HG03064 (cell line): ENCODE data around the gene HLF.

Source experiments
- ATAC-seq: cut with Tn5 transposase; IDR thresholded peaks from one replicate; pipeline ENCODE4 v1.9.1; 2021; ENCODE audit warnings: low read depth; ENCODE audit not compliant: unreplicated experiment

The HLF gene

DNA sequence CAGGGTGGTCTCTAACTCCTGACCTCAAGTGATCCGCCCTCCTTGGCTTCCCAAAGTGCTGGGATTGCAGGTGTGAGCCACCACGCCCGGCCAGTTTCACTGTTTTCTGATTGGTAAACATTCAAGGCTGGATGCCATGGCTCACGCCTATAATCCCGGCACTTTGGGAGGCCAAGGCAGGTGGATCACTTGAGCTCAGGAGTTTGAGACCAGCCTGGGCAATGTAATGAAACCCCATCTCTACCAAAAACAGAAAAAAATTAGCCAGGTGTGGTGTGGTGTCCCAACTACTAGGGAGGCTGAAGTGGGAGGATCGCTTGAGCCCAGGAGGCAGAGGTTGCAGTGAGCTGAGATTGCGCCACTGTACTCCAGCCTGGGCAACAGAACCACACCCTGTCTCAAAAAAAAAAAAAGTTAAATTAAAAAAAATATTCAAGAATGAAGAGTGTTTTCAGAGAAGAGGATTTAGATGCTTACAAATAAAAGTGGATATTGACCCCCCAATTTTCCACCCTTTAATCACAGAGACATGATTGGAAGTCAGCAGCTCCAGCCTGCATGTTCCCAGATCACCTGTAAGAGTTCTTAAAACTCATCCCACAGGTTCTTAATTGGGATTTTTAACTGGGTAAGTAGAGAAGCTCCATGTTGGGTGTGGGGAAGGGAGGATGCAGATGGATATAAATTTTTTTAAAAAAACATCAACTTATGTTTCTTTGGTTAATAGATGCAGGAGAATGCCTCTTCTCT, 23.8 kb downstream of the HLF start:
- no peak for ATAC-seq

DNA sequence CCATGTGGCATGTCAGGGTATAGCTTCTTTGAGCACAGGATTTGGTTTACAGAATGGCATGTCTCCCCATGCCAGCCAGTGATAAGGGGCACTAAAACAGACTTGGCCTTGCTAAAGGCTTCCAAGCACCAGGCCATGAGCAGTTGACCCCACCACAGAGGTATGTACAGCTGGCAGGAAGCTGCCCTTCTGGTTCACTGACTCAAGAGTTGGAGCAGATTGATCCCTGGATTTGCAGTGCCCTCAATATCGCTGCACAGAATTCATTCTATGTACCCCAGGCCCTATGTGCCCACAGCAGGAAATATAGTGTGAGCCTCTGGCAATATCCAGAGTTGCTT, 24.3 kb downstream of the HLF start:
- ATAC-seq: no peak

DNA sequence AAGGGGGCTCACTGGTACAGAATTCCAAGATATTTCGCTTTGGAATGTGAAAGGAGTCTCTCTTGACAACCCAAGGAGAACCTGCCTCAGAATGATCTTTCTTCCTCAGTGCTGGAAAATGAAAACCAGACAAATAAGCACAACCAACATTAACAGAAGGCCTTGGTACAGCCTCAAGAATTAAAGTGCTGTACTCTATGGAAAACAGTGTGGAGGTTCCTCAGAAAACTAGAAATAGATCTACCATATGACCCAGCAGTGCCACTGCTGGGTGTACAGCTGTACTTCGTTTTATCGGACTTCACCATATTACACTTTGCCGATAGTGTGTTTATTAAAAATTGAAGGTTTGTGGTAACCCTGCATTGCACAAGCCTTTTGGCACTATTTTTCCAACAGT, 25.2 kb downstream of the HLF start:
- ATAC-seq: no peak

DNA sequence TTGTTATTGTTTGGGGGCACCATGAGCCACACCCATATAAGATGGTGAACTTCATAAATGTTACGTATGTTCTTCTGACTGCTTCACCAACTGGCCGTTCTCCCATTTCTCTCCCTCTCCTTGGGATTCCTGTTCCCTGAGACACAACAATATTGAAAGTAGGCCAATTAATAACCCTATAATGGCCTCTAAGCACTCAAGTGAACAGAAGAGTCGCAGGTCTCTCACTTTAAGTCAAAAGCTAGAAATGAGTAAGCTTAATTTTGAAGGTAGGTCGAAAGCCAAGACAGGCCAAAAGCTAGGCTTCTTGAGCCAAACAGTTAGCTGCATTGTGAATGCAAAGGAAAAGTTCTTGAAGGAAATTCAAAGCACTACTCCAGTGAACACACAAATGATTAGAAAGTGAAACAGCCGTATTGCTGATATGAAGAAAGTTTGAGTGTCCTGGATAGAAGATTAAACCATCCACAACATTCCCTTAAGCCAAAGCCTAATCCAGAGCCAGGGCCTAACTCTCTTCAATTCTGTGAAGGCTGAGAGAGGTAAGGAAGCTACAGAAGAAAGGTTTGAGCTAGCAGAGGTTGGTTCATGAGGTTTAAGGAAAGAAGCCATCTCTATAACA, 25.8 kb downstream of the HLF start:
- no peak for ATAC-seq

DNA sequence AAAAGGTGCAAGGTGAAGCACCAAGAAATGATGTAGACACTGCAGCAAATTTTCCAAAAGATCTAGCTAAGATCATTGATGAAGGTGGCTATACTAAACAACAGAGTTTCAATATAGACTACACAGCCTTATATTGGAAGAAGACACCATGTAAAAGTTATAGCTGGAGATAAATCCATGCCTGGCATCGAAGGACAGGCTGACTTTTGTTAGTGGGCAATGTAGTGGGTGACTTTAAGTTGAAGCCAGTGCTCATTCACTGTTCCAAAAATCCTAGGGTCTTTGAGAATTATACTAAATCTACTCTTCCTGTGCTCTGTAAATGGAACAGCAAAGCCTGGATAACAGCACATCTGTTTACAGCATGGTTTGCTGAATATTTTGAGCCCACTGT, 26.4 kb downstream of the HLF start:
- no peak for ATAC-seq

DNA sequence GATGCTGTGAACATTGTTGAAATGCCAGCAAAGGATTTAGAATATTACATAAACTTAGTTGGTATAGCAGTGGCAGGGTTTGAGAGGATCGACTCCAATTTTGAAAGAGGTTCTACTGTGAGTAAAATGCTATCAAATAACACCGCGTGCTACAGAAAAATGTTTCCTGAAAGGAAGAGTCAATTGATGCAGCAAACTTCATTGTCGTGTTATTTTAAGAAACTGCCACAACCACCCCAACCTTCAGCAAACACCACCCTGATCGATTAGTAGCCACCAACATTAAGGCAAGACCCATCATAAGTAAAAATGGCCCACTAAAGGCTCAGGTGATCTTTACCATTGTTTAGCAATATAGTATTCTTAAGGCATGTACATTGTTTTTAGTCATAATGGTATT, 27.3 kb downstream of the HLF start:
- no peak for ATAC-seq

DNA sequence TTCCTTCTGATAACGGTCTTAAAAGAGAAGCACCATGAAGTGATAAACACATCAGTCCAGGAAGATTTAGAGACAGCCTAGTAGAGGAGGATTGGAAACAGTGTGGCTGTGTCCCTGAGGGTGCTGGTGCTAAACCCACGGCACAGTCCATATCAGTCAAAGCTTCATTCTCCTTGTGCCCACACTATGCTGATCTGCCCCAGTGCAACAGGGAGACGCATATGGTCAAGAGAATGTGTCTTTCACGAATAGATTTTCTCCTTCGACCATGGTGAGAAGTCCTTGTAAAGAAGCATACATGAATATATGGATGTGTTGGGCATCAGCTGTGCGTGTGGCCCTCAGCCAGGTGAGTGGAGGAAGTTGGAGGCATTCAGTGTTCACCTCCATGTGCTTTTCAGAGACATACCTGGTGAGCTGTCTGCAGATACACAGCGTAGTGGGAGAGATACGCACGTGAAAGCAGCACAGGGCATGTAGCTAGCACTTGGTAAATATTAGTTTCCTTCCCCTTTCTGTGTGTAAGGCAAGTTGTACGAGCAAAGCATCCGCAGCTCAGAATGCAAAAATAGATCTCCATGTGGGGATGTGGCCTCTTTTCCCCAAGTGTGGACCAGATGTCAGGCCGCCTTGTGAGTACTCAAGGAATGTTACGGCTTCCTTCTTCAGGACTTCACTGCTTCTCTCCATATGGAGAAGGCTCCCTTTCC, 29.4 kb downstream of the HLF start:
- ATAC-seq: no peak

DNA sequence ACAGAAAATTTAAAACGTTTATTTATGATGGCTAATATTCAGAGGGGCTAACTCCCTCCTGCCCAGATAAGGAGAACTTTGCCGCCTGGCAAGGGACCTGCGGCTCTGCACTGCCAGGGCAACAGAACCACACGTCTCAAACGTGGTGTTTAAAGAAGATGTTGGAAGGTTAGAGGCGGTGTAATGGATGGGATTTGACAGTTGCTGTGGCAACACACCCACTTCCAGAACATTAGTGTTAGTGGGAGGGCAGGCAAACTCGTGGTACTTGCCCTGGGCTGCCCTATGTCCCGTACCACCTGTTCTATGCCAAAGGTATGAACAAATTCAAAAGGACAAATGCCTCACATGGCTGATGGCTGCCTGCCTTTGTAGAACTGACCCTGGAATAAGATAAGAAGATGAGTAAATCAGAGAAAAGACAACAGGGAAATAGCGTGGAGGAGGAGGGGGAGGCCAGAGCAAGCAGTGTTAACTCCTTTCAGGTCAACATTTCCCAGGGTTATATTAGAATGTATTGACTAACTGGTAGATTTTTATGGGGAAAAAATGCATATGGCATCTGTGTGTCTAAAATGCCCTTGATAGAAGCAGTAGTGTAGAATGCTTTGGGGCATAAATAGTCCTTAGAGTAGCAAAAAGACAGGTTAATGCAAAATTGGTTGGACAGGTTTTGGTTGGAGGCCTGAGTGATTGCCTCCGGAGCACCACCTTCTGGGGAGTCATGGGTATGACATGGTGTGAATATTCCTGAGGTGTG, 30.8 kb downstream of the HLF start:
- ATAC-seq: peak; percentile 67

DNA sequence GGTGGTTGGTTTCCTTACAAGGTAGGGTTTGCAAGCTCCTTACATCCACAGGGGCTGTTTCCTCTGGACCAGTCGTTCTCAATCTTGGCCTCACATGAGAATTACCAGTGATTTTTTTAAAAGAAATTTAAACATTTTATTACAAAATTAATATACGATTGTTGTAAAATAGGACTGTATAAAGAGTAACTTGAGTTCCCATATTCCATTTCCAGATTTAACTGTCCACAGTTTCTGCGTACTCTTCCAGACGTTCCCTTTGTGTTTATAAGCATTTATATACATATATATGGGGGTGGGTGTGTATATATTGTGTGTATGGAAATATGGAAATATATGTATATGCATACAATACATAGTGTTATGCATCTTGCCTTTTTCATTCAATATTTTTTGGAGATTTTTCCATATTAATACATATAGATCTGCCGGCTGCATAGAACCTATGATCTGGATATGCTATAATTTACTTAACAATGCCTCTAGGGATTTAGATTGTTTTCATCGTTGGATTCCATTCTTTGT, 31.5 kb downstream of the HLF start:
- ATAC-seq: no peak

DNA sequence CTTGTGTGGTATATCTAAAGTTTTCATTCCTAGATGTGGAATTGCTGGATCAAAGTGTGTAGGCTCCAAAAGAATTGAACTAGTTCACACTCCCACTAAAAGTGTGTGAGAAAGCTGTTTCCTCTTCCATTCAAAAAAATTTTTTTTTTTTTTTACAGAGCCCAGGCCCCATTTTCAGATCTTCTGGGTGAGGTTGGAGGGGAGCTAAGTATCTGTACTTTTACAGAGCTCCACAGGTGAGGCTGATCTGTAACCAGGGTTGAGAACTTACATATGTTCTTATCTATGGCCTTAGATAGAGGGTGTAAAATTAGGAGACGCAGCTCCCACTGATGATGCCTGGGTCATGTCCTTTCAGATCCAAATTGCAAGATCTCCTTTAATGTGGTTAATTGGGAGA, 31.9 kb downstream of the HLF start:
- no peak for ATAC-seq

DNA sequence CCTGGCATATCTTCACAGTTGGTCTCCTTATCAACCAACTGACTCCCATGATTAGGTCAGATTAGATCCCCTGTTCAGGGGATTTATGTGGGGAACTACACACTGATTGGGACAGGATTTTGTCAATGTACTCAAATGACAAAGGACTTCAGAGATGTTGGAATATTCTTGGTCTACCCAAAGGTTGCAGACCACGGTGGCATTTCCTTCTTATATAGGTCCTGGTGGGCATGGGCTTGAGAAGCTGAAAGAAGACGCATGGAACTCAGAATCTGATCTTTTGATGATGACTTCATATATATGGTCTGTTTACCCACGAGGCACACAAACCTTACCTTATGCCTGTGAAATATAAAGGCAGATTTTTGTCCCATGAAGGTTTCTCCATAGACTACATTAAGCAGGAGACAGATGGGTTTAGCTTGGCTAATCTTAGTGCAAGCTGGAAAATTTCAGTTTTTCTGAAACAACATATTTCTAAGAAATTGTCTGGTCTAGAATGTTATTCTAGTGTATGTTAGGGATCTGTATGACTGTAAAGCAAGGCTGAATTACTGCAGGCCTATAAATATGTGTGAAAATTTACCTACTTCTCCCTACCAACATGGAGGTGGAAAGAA, 33.5 kb downstream of the HLF start:
- ATAC-seq: no peak

DNA sequence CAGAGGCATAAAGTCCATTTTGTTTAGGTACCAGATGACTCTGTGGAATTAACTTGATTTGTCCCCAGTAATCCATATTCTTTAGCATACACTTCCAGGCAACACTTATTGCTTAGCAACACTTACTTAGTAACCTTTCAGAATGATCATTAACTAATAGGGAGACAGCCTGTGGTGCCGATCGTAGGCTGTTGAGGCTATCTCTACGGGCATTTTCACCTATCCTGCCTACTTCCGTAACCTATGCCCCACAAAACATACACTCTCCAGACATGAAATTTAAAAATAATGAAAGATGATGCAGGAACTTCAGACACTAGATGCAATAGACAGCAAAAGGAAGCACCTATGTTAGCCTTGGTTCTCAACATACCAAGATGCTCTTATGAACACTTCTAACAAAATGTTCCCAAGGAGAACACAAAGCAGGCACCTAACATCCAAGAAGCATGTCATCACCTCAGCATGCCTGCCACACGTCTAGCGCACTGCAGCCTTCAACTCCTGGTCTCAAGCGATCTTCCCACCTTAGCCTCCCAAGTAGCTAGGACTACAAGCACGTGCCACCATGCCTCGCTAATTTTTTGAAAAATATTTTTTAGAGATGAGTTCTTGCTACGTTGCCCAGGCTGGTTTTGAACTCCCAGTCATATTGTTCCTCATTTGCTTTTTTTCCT, 34.5 kb downstream of the HLF start:
- ATAC-seq: no peak

DNA sequence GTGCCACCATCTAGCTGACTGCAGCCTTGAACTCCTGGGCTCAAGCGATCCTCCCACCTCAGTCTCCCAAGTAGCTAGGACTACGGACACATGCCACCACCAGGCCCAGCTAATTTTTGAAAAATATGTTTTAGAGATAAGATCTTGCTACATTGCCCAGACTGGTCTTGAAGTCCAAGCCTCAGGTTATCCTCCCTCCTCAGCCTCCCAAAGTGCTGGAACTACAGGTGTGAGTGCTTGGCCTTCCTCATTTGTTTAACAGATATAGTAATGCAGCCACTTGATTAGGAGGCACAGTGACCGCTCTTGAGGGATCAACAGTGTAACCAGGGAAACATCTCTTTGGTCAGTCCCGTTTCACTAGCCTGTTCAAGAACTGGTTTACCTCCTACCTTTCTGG, 35.1 kb downstream of the HLF start:
- ATAC-seq: no peak

DNA sequence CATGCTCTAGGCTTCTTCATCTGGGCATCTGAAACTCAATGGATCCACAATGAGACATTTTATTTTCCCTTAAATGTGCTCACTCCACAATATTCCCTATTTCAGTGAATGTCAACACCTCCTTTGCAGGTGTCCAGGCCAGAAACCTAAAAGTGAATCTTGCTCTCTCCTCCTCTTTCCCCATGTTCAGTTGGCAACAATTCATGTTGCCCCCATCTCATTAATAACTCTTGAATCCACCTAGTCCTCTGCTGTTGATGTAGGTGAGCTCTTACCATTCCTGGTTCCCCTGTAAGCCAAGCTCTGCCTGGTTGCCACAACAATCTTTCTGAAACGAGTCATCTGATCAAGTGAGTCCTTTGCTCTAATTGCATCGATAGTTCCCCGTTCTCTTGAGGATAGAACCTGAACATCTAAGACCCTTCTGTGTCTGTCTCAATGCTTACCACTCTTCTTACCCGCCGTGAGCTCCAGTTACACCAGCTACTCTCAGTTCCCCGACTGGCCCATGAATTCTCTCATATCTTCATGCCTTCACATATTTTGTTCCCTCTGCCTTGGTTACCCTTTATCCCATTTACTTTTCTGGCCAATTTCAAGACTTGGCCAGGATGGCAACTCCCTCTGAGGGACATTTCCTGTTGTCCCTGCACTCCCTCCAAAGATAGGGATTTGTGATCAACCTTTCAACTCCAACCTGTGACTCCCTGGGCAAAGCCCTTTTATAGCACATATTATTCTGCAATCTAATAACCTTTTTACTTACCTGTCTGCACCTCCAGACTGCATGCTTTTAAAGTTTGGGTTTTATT, 35.9 kb downstream of the HLF start:
- ATAC-seq: no peak

DNA sequence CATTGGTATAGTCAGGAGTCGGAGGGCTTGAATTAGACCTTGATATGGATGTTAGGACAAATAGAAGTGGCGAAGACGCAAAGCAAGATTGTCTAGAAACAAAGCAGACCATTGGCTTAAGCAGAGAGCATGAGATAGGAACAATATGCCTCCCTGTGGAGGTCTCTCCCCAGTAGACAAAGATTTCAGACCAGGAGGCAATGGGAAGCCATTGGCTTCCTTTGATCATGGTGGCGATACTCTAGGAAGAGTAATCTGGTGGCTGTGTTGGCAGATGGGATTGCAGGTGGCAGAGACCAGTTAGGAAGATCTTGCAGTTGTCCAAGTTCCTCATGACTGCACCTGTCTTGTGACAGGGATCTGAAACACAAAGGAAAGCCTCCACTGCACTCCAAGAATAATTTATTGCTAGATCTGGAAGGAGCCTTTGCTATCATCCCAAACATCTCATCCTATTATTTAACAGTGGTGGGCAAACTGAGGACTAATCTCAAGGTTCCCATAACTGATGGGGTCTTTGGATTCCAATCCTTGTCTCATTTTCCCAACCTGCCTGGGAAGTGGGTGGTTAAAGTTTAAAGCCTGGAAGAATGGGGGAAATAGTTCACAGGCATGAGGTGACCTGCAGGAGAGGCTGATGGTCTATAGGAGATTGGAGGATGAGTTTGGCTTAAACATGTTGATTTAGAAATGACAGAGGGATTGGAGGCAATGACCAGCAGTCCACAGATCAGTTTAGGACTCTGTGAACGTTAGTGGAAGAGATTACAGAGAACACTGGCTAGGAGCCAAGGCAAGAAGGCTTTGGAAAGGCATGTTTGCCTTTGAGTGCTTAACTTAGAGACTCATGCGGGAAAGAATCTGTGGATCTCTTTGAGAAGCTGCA, 37.0 kb downstream of the HLF start:
- ATAC-seq: no peak

DNA sequence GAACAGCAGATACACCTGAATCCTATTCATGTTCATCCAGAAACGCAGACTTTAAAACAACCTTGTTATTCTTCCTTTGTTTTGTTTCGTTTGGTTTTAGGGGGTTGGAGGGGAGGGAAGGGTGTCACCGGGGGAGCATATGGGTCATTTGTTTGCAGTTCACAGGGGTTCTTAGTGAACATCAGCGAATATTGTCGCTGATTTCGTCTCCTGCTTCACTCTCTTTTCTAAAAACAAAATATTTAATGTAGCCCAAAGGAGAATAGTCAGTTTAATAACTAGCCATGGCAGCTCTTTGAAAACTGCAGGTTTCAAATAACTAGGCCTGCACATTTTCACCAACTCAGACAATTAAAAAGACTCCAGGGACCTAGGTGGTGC, 37.6 kb downstream of the HLF start:
- no peak for ATAC-seq

DNA sequence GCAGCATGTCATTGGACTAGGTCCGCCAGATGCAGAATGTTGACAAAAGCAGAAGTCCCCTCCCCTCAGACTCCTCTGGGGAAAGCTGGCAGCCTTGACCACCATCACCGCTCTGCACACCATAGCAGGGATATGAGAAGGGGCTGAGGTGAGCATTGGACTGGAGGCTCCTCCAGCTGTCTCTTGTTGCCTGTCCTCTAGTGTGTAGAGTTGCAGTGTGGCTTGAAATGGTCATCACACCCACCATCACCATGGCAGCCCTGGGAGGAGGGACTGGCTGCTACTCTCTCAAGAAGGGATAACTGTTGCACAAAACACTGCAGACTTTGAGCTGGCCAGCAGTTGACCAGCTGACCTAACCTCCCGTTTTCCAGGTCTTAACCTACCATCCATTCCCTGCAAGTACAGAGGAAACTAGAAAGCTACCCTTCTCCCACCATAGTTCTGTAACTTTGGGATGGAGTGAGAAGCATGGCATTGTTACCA, 38.3 kb downstream of the HLF start:
- ATAC-seq: no peak

DNA sequence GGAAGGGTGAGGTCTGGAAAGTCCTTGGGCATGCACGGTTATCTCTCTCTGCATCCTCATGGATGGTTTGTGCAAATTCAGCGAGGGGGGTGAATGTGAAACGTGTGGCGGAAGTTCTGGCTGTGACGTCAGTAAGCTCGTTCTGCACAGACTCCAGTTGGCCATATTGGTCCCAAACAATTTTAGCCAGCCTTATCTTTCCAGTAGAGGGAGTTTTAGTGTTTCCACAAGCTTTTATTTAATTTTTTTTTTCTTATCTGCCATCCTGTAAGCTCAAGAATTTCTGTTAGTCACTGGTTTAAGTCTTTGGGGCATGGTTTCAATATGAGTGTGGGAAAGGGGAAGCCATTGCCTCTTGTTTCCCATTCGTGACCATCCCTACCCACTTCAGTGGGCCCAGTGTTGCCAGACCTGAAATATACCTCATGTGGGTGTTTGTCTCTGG, 39.0 kb downstream of the HLF start:
- ATAC-seq: no peak
